ENCODE results near the gene KDM5B.
"Not testable (repeated sequence)": the region's sequence is repeated elsewhere in the genome, so short reads cannot be mapped to it uniquely, and the experiment has no call there.

The KDM5B gene

DNA sequence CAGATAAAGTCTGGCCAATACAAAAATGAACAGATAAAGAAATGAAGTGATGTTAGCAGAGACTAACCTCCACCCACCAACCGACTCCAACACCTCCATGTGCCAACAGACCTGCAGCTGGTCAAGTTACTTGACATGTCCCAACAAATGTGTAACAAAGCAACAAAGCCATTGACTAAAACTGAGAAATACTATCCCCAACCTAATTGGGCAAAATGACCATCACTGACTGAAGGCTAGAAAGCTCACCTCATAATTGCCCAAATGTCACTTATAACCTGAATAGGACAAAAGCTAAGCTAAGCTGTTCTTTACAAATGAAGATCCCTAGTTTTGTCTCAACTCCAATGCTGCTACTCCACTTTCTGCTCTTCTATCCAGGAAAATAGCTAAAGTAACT, 7.5 kb downstream of the KDM5B start:
- Histone ChIP-seq H3K4me1 (ENCODE audit: control insufficient read depth, insufficient read depth, low read length) (peaks cover 25% of the 10 kb centered on the region), H3K27me3 (ENCODE audit: control insufficient read depth, insufficient read depth, low read length) (no peaks in the 10 kb centered on the region), H3K9ac (ENCODE audit: low read depth, low read length) (no peak overlapping the region), H3K36me3 (ENCODE audit: control insufficient read depth, insufficient read depth, low read length) (peaks cover 10% of the 10 kb centered on the region), H3K4me3 (ENCODE audit: low read depth, low read length) (no peak overlapping the region), H3K9me3 (ENCODE audit: control insufficient read depth, insufficient read depth, low read length) (no peaks in the 10 kb centered on the region)

GRCh38 chr1:202798792-202799331, 9.4 kb downstream of the KDM5B start:
- peaks cover 10% of the 10 kb centered on the region for H3K36me3 ChIP-seq (ENCODE audit: control insufficient read depth, insufficient read depth, low read length)
- H3K4me3 ChIP-seq (ENCODE audit: low read depth, low read length), result no peak overlapping the region
- peaks cover 13% of the 10 kb centered on the region for H3K4me1 ChIP-seq (ENCODE audit: control insufficient read depth, insufficient read depth, low read length)
- H3K27me3 ChIP-seq (ENCODE audit: control insufficient read depth, insufficient read depth, low read length), result no peaks in the 10 kb centered on the region
- no peak overlapping the region for H3K9ac ChIP-seq (ENCODE audit: low read depth, low read length)
- no peaks in the 10 kb centered on the region for H3K9me3 ChIP-seq (ENCODE audit: control insufficient read depth, insufficient read depth, low read length)

GRCh38 chr1:202798260-202798659, 10.0 kb downstream of the KDM5B start:
- Histone ChIP-seq H3K4me3 (ENCODE audit: low read depth, low read length) (no peak overlapping the region), H3K4me1 (ENCODE audit: control insufficient read depth, insufficient read depth, low read length) (peaks cover 13% of the 10 kb centered on the region), H3K27me3 (ENCODE audit: control insufficient read depth, insufficient read depth, low read length) (no peaks in the 10 kb centered on the region), H3K36me3 (ENCODE audit: control insufficient read depth, insufficient read depth, low read length) (peaks cover 10% of the 10 kb centered on the region), H3K9ac (ENCODE audit: low read depth, low read length) (no peak overlapping the region), H3K9me3 (ENCODE audit: control insufficient read depth, insufficient read depth, low read length) (no peaks in the 10 kb centered on the region)

- Histone ChIP-seq H3K9ac (ENCODE audit: low read depth, low read length) (no peak overlapping the region), H3K36me3 (ENCODE audit: control insufficient read depth, insufficient read depth, low read length) (peaks cover 10% of the 10 kb centered on the region), H3K4me1 (ENCODE audit: control insufficient read depth, insufficient read depth, low read length) (peaks cover 12% of the 10 kb centered on the region)
These were observed 11.6 kb downstream of the KDM5B start for GRCh38 chr1:202796670-202797069.

DNA sequence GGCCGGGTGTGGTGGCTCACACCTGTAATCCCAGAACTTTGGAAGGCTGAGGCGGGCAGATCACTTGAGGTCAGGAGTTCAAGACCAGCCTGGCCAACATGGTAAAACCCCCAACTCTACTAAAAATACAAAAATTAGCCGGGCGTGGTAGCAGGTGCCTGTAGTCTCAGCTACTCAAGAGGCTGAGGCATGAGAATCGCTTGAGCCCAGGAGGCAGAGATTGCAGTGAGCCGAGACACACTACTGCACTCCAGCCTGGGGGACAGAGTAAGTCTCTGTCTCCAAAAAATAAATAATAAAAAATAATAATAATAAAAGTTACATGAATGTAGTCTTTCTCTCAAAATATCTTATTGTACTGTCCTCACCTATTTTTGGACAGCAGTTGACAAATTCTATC, 13.3 kb downstream of the KDM5B start:
- H3K4me1 ChIP-seq (ENCODE audit: control insufficient read depth, insufficient read depth, low read length), result peaks cover 12% of the 10 kb centered on the region
- not testable (repeated sequence) for H3K27me3 ChIP-seq (ENCODE audit: control insufficient read depth, insufficient read depth, low read length); H3K4me3 ChIP-seq (ENCODE audit: low read depth, low read length); H3K36me3 ChIP-seq (ENCODE audit: control insufficient read depth, insufficient read depth, low read length); H3K9ac ChIP-seq (ENCODE audit: low read depth, low read length); H3K9me3 ChIP-seq (ENCODE audit: control insufficient read depth, insufficient read depth, low read length)

More at GRCh38 chr1:202796670-202797069, 11.6 kb downstream of the KDM5B start:
- Histone ChIP-seq H3K27me3 (ENCODE audit: control insufficient read depth, insufficient read depth, low read length) (no peaks in the 10 kb centered on the region), H3K9me3 (ENCODE audit: control insufficient read depth, insufficient read depth, low read length) (no peaks in the 10 kb centered on the region), H3K4me3 (ENCODE audit: low read depth, low read length) (no peak overlapping the region)

- Histone ChIP-seq H3K27me3 (ENCODE audit: control insufficient read depth, insufficient read depth, low read length) (no peaks in the 10 kb centered on the region), H3K9me3 (ENCODE audit: control insufficient read depth, insufficient read depth, low read length) (no peaks in the 10 kb centered on the region), H3K4me1 (ENCODE audit: control insufficient read depth, insufficient read depth, low read length) (peaks cover 12% of the 10 kb centered on the region)
These were observed 14.0 kb downstream of the KDM5B start for GRCh38 chr1:202794051-202794740.

DNA sequence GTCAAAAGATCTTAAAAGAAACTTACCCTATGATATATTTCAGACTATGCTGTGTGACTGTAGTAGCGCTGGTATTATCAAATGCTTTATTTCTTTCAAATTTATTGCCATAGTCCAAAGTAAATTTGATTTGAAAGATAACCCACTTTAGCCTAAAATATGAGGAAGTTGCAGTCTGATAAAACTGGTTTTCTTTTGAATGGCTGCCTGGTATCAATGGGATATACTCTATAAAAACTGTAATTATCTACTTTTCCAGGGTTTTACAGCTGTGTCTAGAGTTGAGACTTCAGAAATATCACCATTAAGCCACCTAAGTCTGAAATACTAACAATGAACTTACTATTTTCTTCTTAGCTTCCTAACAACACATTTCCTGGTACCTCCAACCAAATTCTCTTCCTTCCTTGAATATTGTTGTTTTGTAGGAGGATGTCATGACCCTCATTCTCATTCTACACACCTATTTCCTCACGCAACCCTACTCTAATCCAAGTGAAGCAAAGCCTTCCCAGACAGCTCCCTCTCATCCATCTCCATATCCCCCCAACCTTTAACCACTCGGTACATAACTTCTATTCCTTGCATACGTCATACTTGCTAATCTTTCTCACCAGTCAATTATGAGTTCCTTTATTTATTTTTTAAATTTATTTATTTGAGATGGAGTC, 17.0 kb downstream of the KDM5B start:
- Histone ChIP-seq H3K9me3 (ENCODE audit: control insufficient read depth, insufficient read depth, low read length) (no peaks in the 10 kb centered on the region), H3K4me3 (ENCODE audit: low read depth, low read length) (no peak overlapping the region), H3K9ac (ENCODE audit: low read depth, low read length) (no peak overlapping the region), H3K4me1 (ENCODE audit: control insufficient read depth, insufficient read depth, low read length) (peaks cover 5% of the 10 kb centered on the region), H3K27me3 (ENCODE audit: control insufficient read depth, insufficient read depth, low read length) (no peaks in the 10 kb centered on the region), H3K36me3 (ENCODE audit: control insufficient read depth, insufficient read depth, low read length) (peaks cover 3% of the 10 kb centered on the region)

More at GRCh38 chr1:202794051-202794740, 14.0 kb downstream of the KDM5B start:
- Histone ChIP-seq H3K4me3 (ENCODE audit: low read depth, low read length) (no peak overlapping the region), H3K9ac (ENCODE audit: low read depth, low read length) (no peak overlapping the region), H3K36me3 (ENCODE audit: control insufficient read depth, insufficient read depth, low read length) (peaks cover 10% of the 10 kb centered on the region)

DNA sequence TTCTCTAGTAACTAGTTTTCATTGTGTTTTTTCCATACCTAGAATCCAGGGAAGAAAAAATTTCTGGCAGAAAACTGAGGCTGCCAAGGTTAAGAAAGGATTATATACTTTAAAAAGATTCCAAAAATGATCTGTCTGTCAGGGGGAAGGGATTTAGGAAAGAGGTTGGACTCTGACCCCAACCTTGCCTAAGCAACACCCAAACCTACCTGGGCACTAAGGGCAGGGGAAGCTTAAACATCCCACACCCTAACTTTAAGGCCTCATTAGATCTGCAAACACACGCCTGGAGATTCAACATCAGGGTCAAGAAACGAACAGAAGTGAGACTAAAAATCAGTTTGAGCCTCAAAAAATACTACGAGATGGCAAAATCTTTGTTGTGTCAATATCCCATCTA, 19.4 kb downstream of the KDM5B start:
- Histone ChIP-seq H3K4me1 (ENCODE audit: control insufficient read depth, insufficient read depth, low read length) (peaks cover 5% of the 10 kb centered on the region), H3K36me3 (ENCODE audit: control insufficient read depth, insufficient read depth, low read length) (no peaks in the 10 kb centered on the region), H3K27me3 (ENCODE audit: control insufficient read depth, insufficient read depth, low read length) (no peaks in the 10 kb centered on the region), H3K4me3 (ENCODE audit: low read depth, low read length) (no peak overlapping the region), H3K9ac (ENCODE audit: low read depth, low read length) (no peak overlapping the region), H3K9me3 (ENCODE audit: control insufficient read depth, insufficient read depth, low read length) (no peaks in the 10 kb centered on the region)

- Histone ChIP-seq H3K9ac (ENCODE audit: low read depth, low read length) (no peak overlapping the region), H3K36me3 (ENCODE audit: control insufficient read depth, insufficient read depth, low read length) (no peaks in the 10 kb centered on the region), H3K4me1 (ENCODE audit: control insufficient read depth, insufficient read depth, low read length) (no peaks in the 10 kb centered on the region), H3K9me3 (ENCODE audit: control insufficient read depth, insufficient read depth, low read length) (no peaks in the 10 kb centered on the region), H3K4me3 (ENCODE audit: low read depth, low read length) (no peak overlapping the region), H3K27me3 (ENCODE audit: control insufficient read depth, insufficient read depth, low read length) (no peaks in the 10 kb centered on the region)
These were observed 21.4 kb downstream of the KDM5B start for GRCh38 chr1:202786804-202787203.

- Histone ChIP-seq H3K4me1 (ENCODE audit: control insufficient read depth, insufficient read depth, low read length) (no peaks in the 10 kb centered on the region), H3K9me3 (ENCODE audit: control insufficient read depth, insufficient read depth, low read length) (no peaks in the 10 kb centered on the region), H3K9ac (ENCODE audit: low read depth, low read length) (no peak overlapping the region), H3K36me3 (ENCODE audit: control insufficient read depth, insufficient read depth, low read length) (peaks cover 9% of the 10 kb centered on the region), H3K4me3 (ENCODE audit: low read depth, low read length) (no peak overlapping the region), H3K27me3 (ENCODE audit: control insufficient read depth, insufficient read depth, low read length) (no peaks in the 10 kb centered on the region)
These were observed 27.0 kb downstream of the KDM5B start for GRCh38 chr1:202781180-202781579.

DNA sequence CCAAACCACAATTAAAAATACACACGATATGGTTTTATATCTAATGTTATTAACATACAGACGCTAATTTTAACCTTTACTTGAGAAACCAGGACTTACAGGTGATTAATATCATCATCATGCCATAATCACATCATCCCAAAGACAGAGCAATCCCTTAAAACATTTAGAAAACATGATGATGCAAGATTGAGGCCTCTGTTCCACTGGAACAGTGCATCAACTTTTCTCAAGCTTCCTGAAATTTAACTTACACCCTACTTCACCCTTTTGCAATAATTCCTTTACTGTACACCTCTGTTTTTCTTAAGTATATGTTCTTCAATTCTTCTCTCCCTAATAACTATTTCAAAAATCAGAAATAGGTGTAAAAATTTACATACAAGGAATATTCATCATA, 38.1 kb downstream of the KDM5B start:
- H3K36me3 ChIP-seq (ENCODE audit: control insufficient read depth, insufficient read depth, low read length), result peaks cover 37% of the 10 kb centered on the region
- H3K27me3 ChIP-seq (ENCODE audit: control insufficient read depth, insufficient read depth, low read length), result no peaks in the 10 kb centered on the region
- H3K4me3 ChIP-seq (ENCODE audit: low read depth, low read length), result no peak overlapping the region
- no peaks in the 10 kb centered on the region for H3K9me3 ChIP-seq (ENCODE audit: control insufficient read depth, insufficient read depth, low read length)
- H3K4me1 ChIP-seq (ENCODE audit: control insufficient read depth, insufficient read depth, low read length), result no peaks in the 10 kb centered on the region
- no peak overlapping the region for H3K9ac ChIP-seq (ENCODE audit: low read depth, low read length)

DNA sequence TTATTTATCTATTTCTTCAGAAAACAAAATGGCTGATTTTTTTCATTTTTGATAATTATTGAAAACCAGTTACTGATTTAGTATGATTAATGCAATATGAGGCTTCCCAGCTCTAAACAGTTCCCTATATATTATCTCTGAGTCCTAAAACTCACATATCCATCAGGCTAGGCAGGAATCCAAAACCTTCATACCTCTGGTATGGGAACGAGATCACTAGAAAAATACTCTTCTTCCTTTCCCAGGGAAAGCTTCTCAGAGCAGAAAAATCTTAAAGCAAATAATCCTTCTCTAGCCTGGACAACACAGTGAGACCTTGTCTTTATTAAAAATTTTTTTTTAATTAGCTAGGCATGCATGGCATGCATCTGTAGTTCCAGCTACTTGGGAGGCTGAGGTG, 42.5 kb downstream of the KDM5B start:
- H3K9me3 ChIP-seq (ENCODE audit: control insufficient read depth, insufficient read depth, low read length), result no peaks in the 10 kb centered on the region
- no peak overlapping the region for H3K9ac ChIP-seq (ENCODE audit: low read depth, low read length)
- H3K4me3 ChIP-seq (ENCODE audit: low read depth, low read length), result no peak overlapping the region
- H3K4me1 ChIP-seq (ENCODE audit: control insufficient read depth, insufficient read depth, low read length), result no peaks in the 10 kb centered on the region
- no peaks in the 10 kb centered on the region for H3K27me3 ChIP-seq (ENCODE audit: control insufficient read depth, insufficient read depth, low read length)
- peaks cover 21% of the 10 kb centered on the region for H3K36me3 ChIP-seq (ENCODE audit: control insufficient read depth, insufficient read depth, low read length)

Measured in iPS-15b (cell line).